PC-3 (cell line): ENCODE results near the gene CYP27B1. TPM values are rescaled to one million over a fixed set of nuclear protein-coding genes. Genes with fewer than 3 reads are reported as not detected.

Source experiments
- ATAC-seq: fragments of 200-7000 bp; cut with Tn5 transposase; 2 replicates; pipeline ENCODE4 v1.9.1; 2020; ENCODE audit warnings: mild to moderate bottlenecking, moderate library complexity
- BruUV-seq: library from RNA; stranded (reverse); fragments of 400-500 nt; replicated peaks from 2 replicates; lab custom pipeline; 2021; lab: Mats Ljungman, UMichigan
- CTCF ChIA-PET: fragments of 300-600 bp; sonication (Branson Sonifier 250); formaldehyde crosslinking; loops from one replicate; lab custom pipeline; 2022; ENCODE audit warnings: antibody characterized with exemption; lab: Charles Lee
- POLR2A ChIA-PET: fragments of 300-600 bp; sonication (Branson Sonifier 250); formaldehyde crosslinking; loops from one replicate; lab custom pipeline; 2022; ENCODE audit warnings: antibody characterized with exemption; ENCODE audit not compliant: unreplicated experiment; lab: Charles Lee
- DNase-seq: peaks from one replicate; pipeline ENCODE4 v3.0.0-alpha.2; 2015
- H2AFZ ChIP-seq: fragments of 300-600 bp; sonication (generic); 2 replicates; pipeline ENCODE4 v1.6.0; 2016; ENCODE audit warnings: antibody characterized with exemption, low read length
- H3F3A ChIP-seq: fragments of 300-600 bp; sonication (generic); one replicate; pipeline ENCODE4 v1.6.0; 2017; ENCODE audit warnings: antibody characterized with exemption, low read length, control low read depth, mild to moderate bottlenecking; ENCODE audit not compliant: unreplicated experiment
- H3K27ac ChIP-seq: fragments of 300-600 bp; sonication (generic); 2 replicates; pipeline ENCODE4 v1.5.1; 2016; ENCODE audit warnings: mild to moderate bottlenecking, low read length
- H3K27me3 ChIP-seq: fragments of 300-600 bp; sonication (generic); 2 replicates; pipeline ENCODE4 v1.6.1; 2016; ENCODE audit warnings: low read length, mixed read lengths
- H3K36me3 ChIP-seq: fragments of 300-600 bp; sonication (generic); 2 replicates; pipeline ENCODE4 v1.6.1; 2016; ENCODE audit warnings: low read depth, mixed run types, low read length, mixed read lengths
- H3K4me1 ChIP-seq: fragments of 300-600 bp; sonication (generic); 2 replicates; pipeline ENCODE4 v1.5.1; 2016; ENCODE audit warnings: low read length; ENCODE audit not compliant: insufficient read depth
- H3K4me2 ChIP-seq: fragments of 300-600 bp; sonication (generic); 2 replicates; pipeline ENCODE4 v1.6.0; 2016; ENCODE audit warnings: low read length
- H3K4me3 ChIP-seq: fragments of 300-600 bp; sonication (generic); 2 replicates; pipeline ENCODE4 v1.5.1; 2016; ENCODE audit warnings: mild to moderate bottlenecking, low read length, mixed read lengths
- H3K79me2 ChIP-seq: fragments of 300-600 bp; sonication (generic); 2 replicates; pipeline ENCODE4 v1.6.1; 2017; ENCODE audit warnings: low read length, mixed read lengths
- H3K9ac ChIP-seq: fragments of 300-600 bp; sonication (generic); 2 replicates; pipeline ENCODE4 v1.6.0; 2016; ENCODE audit warnings: mild to moderate bottlenecking, low read length
- H3K9me2 ChIP-seq: fragments of 300-600 bp; sonication (generic); replicated peaks from 2 replicates; pipeline ENCODE4 v1.6.1; 2016; ENCODE audit warnings: mixed run types, low read length, mixed read lengths
- H3K9me3 ChIP-seq: fragments of 300-600 bp; sonication (generic); 2 replicates; pipeline ENCODE4 v1.6.1; 2016; ENCODE audit warnings: low read length, mixed read lengths
- H4K20me1 ChIP-seq: fragments of 300-600 bp; sonication (generic); 2 replicates; pipeline ENCODE4 v1.6.1; 2016; ENCODE audit warnings: low read length, mixed read lengths
- CTCF ChIP-seq: fragments of 300-600 bp; sonication (generic); conservative IDR thresholded peaks from 2 replicates; pipeline ENCODE4 v1.5.1; 2017; ENCODE audit warnings: antibody characterized with exemption, low read depth, mild to moderate bottlenecking, low read length
- EZH2 ChIP-seq: fragments of 300-600 bp; sonication (generic); IDR thresholded peaks from one replicate; pipeline ENCODE4 v1.6.1; 2017; ENCODE audit warnings: antibody characterized with exemption, mild to moderate bottlenecking, low read length; ENCODE audit not compliant: unreplicated experiment
- EZH2phosphoT487 ChIP-seq: fragments of 300-600 bp; sonication (generic); IDR thresholded peaks from 2 replicates; pipeline ENCODE4 v1.6.1; 2018; ENCODE audit warnings: mild to moderate bottlenecking, antibody characterized with exemption, low read length, borderline replicate concordance
- intact Hi-C: fragments of 100-400 bp; cut with micrococcal nuclease; formaldehyde crosslinking; loops from 2 replicates; pipeline ENCODE4 v1.9.0; 2023
- total RNA-seq: library from RNA; depleted of rRNA; stranded (reverse); fragments of >200 nt; gene quantifications from 2 replicates; pipeline ENCODE4 v1.2.3, GENCODE V29; 2014

The CYP27B1 gene
- total RNA-seq, 1 experiment from 2014 or later = 8.1 TPM

GRCh38 chr12:57724936-57725740 is 41.7 kb downstream of the CYP27B1 start:
- CTCF ChIA-PET = interaction anchor here (0.6 to 1.5 kb wide), 2 partner anchors 11 to 700 kb away, joined by 3 to 9 read pairs; no protein-coding TSS in a partner anchor
- no peaks in the 10 kb centered on the region for H3F3A ChIP-seq

GRCh38 chr12:57724003-57724935 is 42.6 kb downstream of the CYP27B1 start:
- BruUV-seq = no TSS peak
- Histone ChIP-seq H3K27me3 (no peaks in the 10 kb centered on the region), H3K4me2 (no peak overlapping the region), H3K27ac (no peak overlapping the region), H3K4me1 (peaks cover 4% of the 10 kb centered on the region; the same call in 1 of the 2 replicates), H3K79me2 (no peaks in the 10 kb centered on the region), H3K36me3 (peaks cover 7% of the 10 kb centered on the region; the same call in 1 of the 2 replicates), H3K9ac (no peak overlapping the region), H3K4me3 (no peak overlapping the region), H3K9me3 (no peaks in the 10 kb centered on the region), H3K9me2 (no peaks in the 10 kb centered on the region), H3F3A (no peaks in the 10 kb centered on the region), H2AFZ (no peak overlapping the region), H4K20me1 (no peaks in the 10 kb centered on the region)
- ATAC-seq (no peak), DNase-seq (no peak)
- ChIA-PET CTCF (no interaction called here), POLR2A (no interaction called here)
- intact Hi-C loops = no loop called here
- TF ChIP-seq EZH2phosphoT487 = no peak
- TF ChIP-seq CTCF = no peak
- TF ChIP-seq EZH2 = no peak

More at GRCh38 chr12:57724936-57725740, 41.7 kb downstream of the CYP27B1 start:
- Histone ChIP-seq H3K4me2 (no peak overlapping the region), H3K27me3 (no peaks in the 10 kb centered on the region), H3K9me2 (no peaks in the 10 kb centered on the region), H3K36me3 (no peaks in the 10 kb centered on the region; the same call in 1 of the 2 replicates), H3K79me2 (no peaks in the 10 kb centered on the region), H3K9ac (no peak overlapping the region), H3K4me1 (peaks cover 4% of the 10 kb centered on the region; the same call in 1 of the 2 replicates), H3K9me3 (no peaks in the 10 kb centered on the region), H3K4me3 (no peak overlapping the region), H3K27ac (no peak overlapping the region), H2AFZ (no peak overlapping the region), H4K20me1 (no peaks in the 10 kb centered on the region)
- no peak for DNase-seq
- TF ChIP-seq CTCF (no peak), EZH2phosphoT487 (no peak), EZH2 (no peak)
- intact Hi-C loops = no loop called here
- BruUV-seq = no TSS peak
- POLR2A ChIA-PET = no interaction called here
- no peak for ATAC-seq
